Measurements from ENCODE around the gene CNTN4. TPM values are rescaled to one million over a fixed set of nuclear protein-coding genes. Genes with fewer than 3 reads are reported as not detected.

CNTN4 gene
- total and polyA plus RNA-seq, 2 experiments from 2014 or later: 0.91 to 4.0 TPM

GRCh38 chr3:2377281-2377680 lies 278.6 kb downstream of the CNTN4 start:
- no peaks in the 10 kb centered on the region for H3K4me1 Mint-ChIP-seq
- no peaks in the 10 kb centered on the region for H3K9me2 ChIP-seq (ENCODE audit: insufficient read depth)
- no peak overlapping the region for H3K27ac Mint-ChIP-seq
- H3K27me3 Mint-ChIP-seq (ENCODE audit: insufficient read depth, low read depth, poor library complexity): no peaks in the 10 kb centered on the region
- H3K36me3 Mint-ChIP-seq (ENCODE audit: low read depth): peaks cover 18% of the 10 kb centered on the region; the same call in 2 of the 3 replicates
- no peak overlapping the region for H3K4me2 ChIP-seq
- no peak for TF ChIP-seq REST (IDR thresholded peaks at IDR 0.05; ENCODE audit: unreplicated experiment)
- TF ChIP-seq CREB1 (CRISPR knock-in tag; IDR thresholded peaks at IDR 0.05; ENCODE audit: low read depth): no peak
- TF ChIP-seq JUNB (IDR thresholded peaks at IDR 0.05; ENCODE audit: unreplicated experiment): no peak
- TF ChIP-seq ZNF462 (CRISPR knock-in tag; IDR thresholded peaks at IDR 0.05): no peak
- TF ChIP-seq EZH2 (IDR thresholded peaks at IDR 0.05; ENCODE audit: low read depth, unreplicated experiment): no peak
- no peak for TF ChIP-seq CTCF (conservative IDR thresholded peaks at IDR 0.05; ENCODE audit: low read depth in 2 of 2)
- no peak for TF ChIP-seq EZH2phosphoT487 (IDR thresholded peaks at IDR 0.05; ENCODE audit: unreplicated experiment)
- no peak for TF ChIP-seq NANOG (IDR thresholded peaks at IDR 0.05; ENCODE audit: borderline replicate concordance)
- no peak for TF ChIP-seq ZNF331 (CRISPR knock-in tag; IDR thresholded peaks at IDR 0.05; ENCODE audit: low read depth)
- TF ChIP-seq STAT1 (IDR thresholded peaks at IDR 0.05; ENCODE audit: unreplicated experiment): no peak
- TF ChIP-seq, protein P1, sequence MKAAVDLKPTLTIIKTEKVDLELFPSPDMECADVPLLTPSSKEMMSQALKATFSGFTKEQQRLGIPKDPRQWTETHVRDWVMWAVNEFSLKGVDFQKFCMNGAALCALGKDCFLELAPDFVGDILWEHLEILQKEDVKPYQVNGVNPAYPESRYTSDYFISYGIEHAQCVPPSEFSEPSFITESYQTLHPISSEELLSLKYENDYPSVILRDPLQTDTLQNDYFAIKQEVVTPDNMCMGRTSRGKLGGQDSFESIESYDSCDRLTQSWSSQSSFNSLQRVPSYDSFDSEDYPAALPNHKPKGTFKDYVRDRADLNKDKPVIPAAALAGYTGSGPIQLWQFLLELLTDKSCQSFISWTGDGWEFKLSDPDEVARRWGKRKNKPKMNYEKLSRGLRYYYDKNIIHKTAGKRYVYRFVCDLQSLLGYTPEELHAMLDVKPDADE (IDR thresholded peaks at IDR 0.05): no peak
- TF ChIP-seq POLR2AphosphoS5 (IDR thresholded peaks at IDR 0.05; ENCODE audit: low read depth): no peak
- no peak overlapping the region for H2AFZ ChIP-seq
- no peaks in the 10 kb centered on the region for H3F3A ChIP-seq (replicated peaks; ENCODE audit: low read depth)
- DNase-seq (ENCODE audit: low spot score): no peak
- H3K36me3 ChIP-seq (ENCODE audit: insufficient read depth): no peaks in the 10 kb centered on the region
- no peak overlapping the region for H3K27ac ChIP-seq (ENCODE audit: low read depth)
- ATAC-seq: no peak
- H4K20me1 ChIP-seq (replicated peaks; ENCODE audit: insufficient read depth): no peaks in the 10 kb centered on the region
- peaks cover 97% of the 10 kb centered on the region for H3K9me3 Mint-ChIP-seq
- no peaks in the 10 kb centered on the region for H3K79me2 ChIP-seq (replicated peaks; ENCODE audit: insufficient read depth)
- H3K4me1 ChIP-seq (ENCODE audit: insufficient read depth): no peaks in the 10 kb centered on the region
- H3K4me3 Mint-ChIP-seq: no peak overlapping the region
- H3K4me3 ChIP-seq: no peak overlapping the region
- H3K27me3 ChIP-seq (ENCODE audit: insufficient read depth): no peaks in the 10 kb centered on the region

All from GM23338 (cell line).